Liver (tissue), 9 donors: Measurements from ENCODE around the gene GPR39. TPM values are rescaled to one million over a fixed set of nuclear protein-coding genes. Genes with fewer than 3 reads are reported as not detected.

ENCODE experiments used
- DNase-seq: peaks from one replicate; pipeline ENCODE4 v3.0.0-alpha.2; 2017; ENCODE audit warnings: low spot score
- H3K27ac ChIP-seq, 2 donors: one replicate each; pipeline ENCODE4 v1.7.0; 2013; ENCODE audit warnings: inconsistent platforms in 2 of 2, low read length in 2 of 2, control low read depth in 1 of 2, low read depth in 1 of 2, mild to moderate bottlenecking in 1 of 2
- H3K27me3 ChIP-seq, 4 donors: one replicate each; pipeline versions ENCODE4 v1.6.1 to v1.7.0; 2013; ENCODE audit warnings: low read length in 3 of 4, inconsistent platforms in 1 of 4, mild to moderate bottlenecking in 1 of 4, moderate library complexity in 1 of 4; ENCODE audit not compliant: control insufficient read depth in 4 of 4, insufficient read depth in 4 of 4
- H3K36me3 ChIP-seq, 4 donors: one replicate each; pipeline versions ENCODE4 v1.6.1 to v1.7.0; 2013; ENCODE audit warnings: low read length in 3 of 4, mild to moderate bottlenecking in 3 of 4, low read depth in 1 of 4, moderate library complexity in 1 of 4; ENCODE audit not compliant: control insufficient read depth in 4 of 4, insufficient read depth in 3 of 4
- H3K4me1 ChIP-seq, 4 donors: one replicate each; pipeline versions ENCODE4 v1.6.1 to v1.7.0; 2013; ENCODE audit warnings: low read length in 3 of 4, mild to moderate bottlenecking in 3 of 4, moderate library complexity in 1 of 4; ENCODE audit not compliant: control insufficient read depth in 4 of 4, insufficient read depth in 4 of 4
- H3K4me3 ChIP-seq, 3 donors: one replicate each; pipeline versions ENCODE4 v1.6.1 to v1.7.0; 2013; ENCODE audit warnings: low read length in 3 of 3, control low read depth in 1 of 3, low read depth in 1 of 3, mild to moderate bottlenecking in 1 of 3
- H3K9ac ChIP-seq, 2 donors: one replicate each; pipeline ENCODE4 v1.7.0; 2013; ENCODE audit warnings: low read length in 2 of 2, mild to moderate bottlenecking in 2 of 2, moderate library complexity in 2 of 2, control low read depth in 1 of 2, low read depth in 1 of 2
- H3K9me3 ChIP-seq, 4 donors: one replicate each; pipeline versions ENCODE4 v1.6.1 to v1.7.0; 2013; ENCODE audit warnings: low read length in 3 of 4; ENCODE audit not compliant: control insufficient read depth in 4 of 4
- ATF3 ChIP-seq: IDR thresholded peaks from 2 replicates; pipeline ENCODE4 v1.6.1; 2016; ENCODE audit warnings: antibody characterized with exemption
- CTCF ChIP-seq: fragments of 150-350 bp; IDR thresholded peaks from 2 replicates; pipeline ENCODE4 v1.5.1; 2017; ENCODE audit warnings: improper control_type of control experiment, low read depth, low read length; ENCODE audit not compliant: missing input control
- EGR1 ChIP-seq, 2 donors: IDR thresholded peaks; 2 replicates each; pipeline ENCODE4 v1.6.1; 2016 to 2018; ENCODE audit warnings: antibody characterized with exemption in 2 of 2, low read depth in 2 of 2
- FOXA1 ChIP-seq: IDR thresholded peaks from 2 replicates; pipeline ENCODE4 v1.6.1; 2016; ENCODE audit warnings: antibody characterized with exemption
- FOXA2 ChIP-seq: IDR thresholded peaks from 2 replicates; pipeline ENCODE4 v1.6.1; 2016; ENCODE audit warnings: antibody characterized with exemption
- GABPA ChIP-seq, 2 donors: IDR thresholded peaks in 1 of 2; conservative IDR thresholded peaks in 1 of 2; 2 replicates each; pipeline ENCODE4 v1.6.1; 2016; ENCODE audit warnings: antibody characterized with exemption in 2 of 2, mild to moderate bottlenecking in 1 of 2, moderate library complexity in 1 of 2
- HNF4A ChIP-seq, 2 donors: conservative IDR thresholded peaks; 2 replicates each; pipeline ENCODE4 v1.6.1; 2016; ENCODE audit warnings: antibody characterized with exemption in 2 of 2, mild to moderate bottlenecking in 2 of 2
- HNF4G ChIP-seq: IDR thresholded peaks from 2 replicates; pipeline ENCODE4 v1.6.1; 2016; ENCODE audit warnings: antibody characterized with exemption
- JUND ChIP-seq, 2 donors: IDR thresholded peaks; 2 replicates each; pipeline ENCODE4 v1.6.1; 2016; ENCODE audit warnings: antibody characterized with exemption in 2 of 2
- MAX ChIP-seq: IDR thresholded peaks from 2 replicates; pipeline ENCODE4 v1.6.1; 2016; ENCODE audit warnings: antibody characterized with exemption
- NR2F2 ChIP-seq: IDR thresholded peaks from 2 replicates; pipeline ENCODE4 v1.6.1; 2016; ENCODE audit warnings: antibody characterized with exemption
- RAD21 ChIP-seq, 2 donors: IDR thresholded peaks; 2 replicates each; pipeline ENCODE4 v1.6.1; 2016; ENCODE audit warnings: antibody characterized with exemption in 2 of 2, mild to moderate bottlenecking in 2 of 2
- REST ChIP-seq: IDR thresholded peaks from 2 replicates; pipeline ENCODE4 v1.6.1; 2016; ENCODE audit warnings: antibody characterized with exemption, mild to moderate bottlenecking
- RXRA ChIP-seq, 2 donors: IDR thresholded peaks; 2 replicates each; pipeline ENCODE4 v1.6.1; 2017 to 2018; ENCODE audit warnings: antibody characterized with exemption in 2 of 2, mild to moderate bottlenecking in 1 of 2
- SP1 ChIP-seq: IDR thresholded peaks from 2 replicates; pipeline ENCODE4 v1.6.1; 2018; ENCODE audit warnings: antibody characterized with exemption, mild to moderate bottlenecking
- TAF1 ChIP-seq: conservative IDR thresholded peaks from 2 replicates; pipeline ENCODE4 v1.6.1; 2016; ENCODE audit warnings: antibody characterized with exemption, mild to moderate bottlenecking
- YY1 ChIP-seq: IDR thresholded peaks from 2 replicates; pipeline ENCODE4 v1.6.1; 2016; ENCODE audit warnings: antibody characterized with exemption, mild to moderate bottlenecking
- ZBTB33 ChIP-seq: IDR thresholded peaks from 2 replicates; pipeline ENCODE4 v1.6.1; 2016; ENCODE audit warnings: antibody characterized with exemption
- WGBS: extraction: QIAGEN DNeasy Blood & Tissue Kit; methylation state at CpG from one replicate; pipeline ENCODE4 v1.1.7; 2013; 5-methylcytosine and 5-hydroxymethylcytosine counted together
- polyA plus RNA-seq, 2 donors: library from polyadenylated mRNA; stranded (reverse) in 1 of 2; unstranded in 1 of 2; fragments of 200-250 nt in 1 of 2; fragments of >200 nt in 1 of 2; fragmentation: Nextera tagmentation in 1 of 2; extraction: Ambion mirVana in 1 of 2; gene quantifications; one replicate each; pipeline versions ENCODE4 v1.2.1 to v1.2.3, GENCODE V29; 2013 to 2015
- total RNA-seq, 2 donors: library from RNA; depleted of rRNA; stranded (reverse); fragments of >200 nt; gene quantifications; one replicate each; pipeline ENCODE4 v1.2.3, GENCODE V29; 2014
- donor health status: healthy.
- donor health status: healthy.
- donor health status: healthy.
- donor health status: healthy.
- donor health status: healthy.

The GPR39 gene
- total and polyA plus RNA-seq, 4 donors: 2.2 to 13.0 (median 2.8) TPM

GRCh38 chr2:132656266-132656975 is 239.8 kb downstream of the GPR39 start:
- Histone ChIP-seq H3K9me3 (no peaks in the 10 kb centered on the region), H3K4me3 (no peak overlapping the region), H3K27me3 (no peaks in the 10 kb centered on the region), H3K4me1 (no peaks in the 10 kb centered on the region), H3K36me3 (no peaks in the 10 kb centered on the region), H3K9ac (no peak overlapping the region), H3K27ac (no peak overlapping the region)
- no peak for TF ChIP-seq ZBTB33
- TF ChIP-seq HNF4A (conservative IDR thresholded peaks at IDR 0.05): no peak
- TF ChIP-seq CTCF: no peak
- TF ChIP-seq RAD21 (IDR thresholded peaks at IDR 0.05): no peak
- TF ChIP-seq TAF1: no peak
- WGBS: 88% methylated on average over 7 of the region's 7 CpGs
- DNase-seq: no peak

GRCh38 chr2:132659331-132659730 is 242.7 kb downstream of the GPR39 start:
- H3K27me3 ChIP-seq: no peaks in the 10 kb centered on the region
- no peaks in the 10 kb centered on the region for H3K4me1 ChIP-seq
- H3K9me3 ChIP-seq: no peaks in the 10 kb centered on the region
- no peak for DNase-seq
- WGBS: 96% methylated on average over 3 of the region's 3 CpGs
- no peaks in the 10 kb centered on the region for H3K36me3 ChIP-seq
- H3K9ac ChIP-seq: no peak overlapping the region
- H3K4me3 ChIP-seq: no peak overlapping the region
- H3K27ac ChIP-seq: no peak overlapping the region
- TF ChIP-seq ATF3 (no peak), YY1 (no peak), ZBTB33 (no peak), HNF4A (conservative IDR thresholded peaks at IDR 0.05) (no peak), MAX (no peak), CTCF (no peak), RAD21 (IDR thresholded peaks at IDR 0.05) (no peak), SP1 (no peak), JUND (IDR thresholded peaks at IDR 0.05) (no peak), HNF4G (no peak), TAF1 (no peak), FOXA1 (no peak), NR2F2 (no peak), RXRA (IDR thresholded peaks at IDR 0.05) (no peak), FOXA2 (no peak), REST (no peak), EGR1 (IDR thresholded peaks at IDR 0.05; ENCODE audit: low read depth in 2 of 2) (no peak), GABPA (IDR thresholded peaks at IDR 0.05 in 1 of 2, conservative IDR thresholded peaks at IDR 0.05 in 1 of 2) (no peak)
